ENCODE data around the gene CELA3B. TPM values are rescaled to one million over a fixed set of nuclear protein-coding genes. Genes with fewer than 3 reads are reported as not detected.
"Not testable (repeated sequence)": the region's sequence is repeated elsewhere in the genome, so short reads cannot be mapped to it uniquely, and the experiment has no call there.

The CELA3B gene
- total and polyA plus RNA-seq, 4 donors, result 0.50 TPM; not detected in 3

- H3K27me3 ChIP-seq (ENCODE audit: control insufficient read depth, insufficient read depth, low read length); H3K36me3 ChIP-seq (ENCODE audit: control insufficient read depth, insufficient read depth, low read length); H3K4me1 ChIP-seq (ENCODE audit: control insufficient read depth, insufficient read depth, low read length); DNase-seq (ENCODE audit: low read depth in 4 of 6, low spot score in 6 of 6); H3K4me3 ChIP-seq (ENCODE audit: low read depth, low read length); H3K9me3 ChIP-seq (ENCODE audit: control insufficient read depth, insufficient read depth, low read length); H3K27ac ChIP-seq (ENCODE audit: low read depth, low read length): not testable (repeated sequence)
- WGBS (ENCODE audit: insufficient coverage), result no CpG with 5 or more reads among the region's 8 CpGs
These were observed 2.9 kb upstream of the CELA3B start for GRCh38 chr1:21973948-21974347.

DNA sequence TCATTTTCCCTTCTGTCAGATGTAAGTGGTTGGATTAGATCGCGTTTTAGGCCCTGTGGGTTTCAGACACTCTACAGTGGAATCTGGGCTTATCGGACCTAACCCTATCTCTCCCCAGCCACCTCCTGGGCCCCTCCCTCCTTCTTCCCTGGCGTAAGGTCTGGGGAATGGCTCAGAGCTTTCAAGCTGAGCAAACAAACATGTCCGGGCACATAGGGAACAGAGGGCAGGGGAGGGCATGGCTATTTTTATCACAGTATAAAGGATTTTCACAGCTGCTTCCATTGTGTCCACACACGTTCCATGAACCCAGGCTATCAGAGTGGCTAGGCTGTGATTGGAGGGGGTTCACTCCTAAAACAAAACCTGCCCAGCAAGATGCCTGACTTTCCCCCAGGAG is 2.1 kb upstream of the CELA3B start:
- H3K4me3 ChIP-seq (ENCODE audit: low read depth, low read length); DNase-seq (ENCODE audit: low read depth in 4 of 6, low spot score in 6 of 6); H3K36me3 ChIP-seq (ENCODE audit: control insufficient read depth, insufficient read depth, low read length); H3K27ac ChIP-seq (ENCODE audit: low read depth, low read length); H3K4me1 ChIP-seq (ENCODE audit: control insufficient read depth, insufficient read depth, low read length); H3K27me3 ChIP-seq (ENCODE audit: control insufficient read depth, insufficient read depth, low read length); H3K9me3 ChIP-seq (ENCODE audit: control insufficient read depth, insufficient read depth, low read length): not testable (repeated sequence)
- WGBS (ENCODE audit: insufficient coverage), result no CpG with 5 or more reads among the region's 6 CpGs

DNA sequence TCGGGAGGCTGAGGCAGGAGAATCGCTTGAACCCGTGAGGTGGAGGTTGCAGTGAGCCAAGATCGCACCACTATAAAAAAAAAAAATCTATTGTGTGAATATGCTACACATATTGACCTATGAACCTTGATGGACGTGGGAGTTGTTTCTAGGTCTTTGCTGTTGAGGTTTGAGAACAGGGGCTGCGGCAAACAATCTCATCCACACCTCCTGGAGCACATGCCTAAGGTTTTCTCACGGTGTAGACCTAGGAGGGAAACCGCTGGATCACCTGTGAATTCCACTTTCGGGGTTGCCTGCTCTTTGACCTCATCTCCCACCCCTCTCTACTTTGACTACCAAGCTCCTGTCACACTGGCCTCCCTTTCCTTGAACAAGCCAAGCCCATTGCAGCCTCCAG is 1.5 kb upstream of the CELA3B start:
- DNase-seq (ENCODE audit: low read depth in 4 of 6, low spot score in 6 of 6); H3K4me3 ChIP-seq (ENCODE audit: low read depth, low read length); H3K4me1 ChIP-seq (ENCODE audit: control insufficient read depth, insufficient read depth, low read length); H3K27ac ChIP-seq (ENCODE audit: low read depth, low read length); H3K36me3 ChIP-seq (ENCODE audit: control insufficient read depth, insufficient read depth, low read length); H3K27me3 ChIP-seq (ENCODE audit: control insufficient read depth, insufficient read depth, low read length); H3K9me3 ChIP-seq (ENCODE audit: control insufficient read depth, insufficient read depth, low read length): not testable (repeated sequence)
- WGBS (ENCODE audit: insufficient coverage), result 93% methylated on average over 3 of the region's 9 CpGs

GRCh38 chr1:21978209-21978608 is 1.4 kb downstream of the CELA3B start:
- not testable (repeated sequence) for H3K27ac ChIP-seq (ENCODE audit: low read depth, low read length); H3K27me3 ChIP-seq (ENCODE audit: control insufficient read depth, insufficient read depth, low read length)
- 83% methylated on average over 11 of the region's 11 CpGs for WGBS (ENCODE audit: insufficient coverage)

DNA sequence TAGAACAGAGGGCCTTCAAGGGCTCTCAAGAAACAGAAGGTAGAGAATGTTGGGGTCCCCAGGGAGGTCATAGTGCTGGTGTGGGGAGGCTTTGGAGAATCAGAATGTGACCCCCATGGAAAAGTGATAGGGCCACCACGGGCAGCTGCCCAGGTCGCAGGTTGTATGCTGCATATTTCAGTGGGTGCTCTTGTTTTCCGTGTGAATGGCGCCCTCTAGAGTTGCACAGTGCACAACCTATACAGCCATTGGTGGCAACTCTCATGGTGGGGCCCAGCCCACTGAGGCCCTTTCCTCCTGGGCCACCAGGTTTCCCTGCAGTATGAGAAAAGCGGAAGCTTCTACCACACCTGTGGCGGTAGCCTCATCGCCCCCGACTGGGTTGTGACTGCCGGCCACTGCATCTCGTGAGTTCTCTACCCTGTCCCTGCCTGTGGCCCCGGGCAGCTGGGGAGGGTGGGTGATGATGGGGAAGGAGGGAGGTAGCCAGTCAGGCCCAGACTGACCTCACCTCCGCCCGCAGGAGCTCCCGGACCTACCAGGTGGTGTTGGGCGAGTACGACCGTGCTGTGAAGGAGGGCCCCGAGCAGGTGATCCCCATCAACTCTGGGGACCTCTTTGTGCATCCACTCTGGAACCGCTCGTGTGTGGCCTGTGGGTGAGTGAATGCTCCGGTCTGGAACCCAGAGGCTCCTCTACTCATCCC is 3.8 kb downstream of the CELA3B start:
- 86% methylated on average over 13 of the region's 21 CpGs for WGBS (ENCODE audit: insufficient coverage)
- not testable (repeated sequence) for H3K4me3 ChIP-seq (ENCODE audit: low read depth, low read length); H3K9me3 ChIP-seq (ENCODE audit: control insufficient read depth, insufficient read depth, low read length); H3K27me3 ChIP-seq (ENCODE audit: control insufficient read depth, insufficient read depth, low read length); H3K36me3 ChIP-seq (ENCODE audit: control insufficient read depth, insufficient read depth, low read length); DNase-seq (ENCODE audit: low read depth in 4 of 6, low spot score in 6 of 6); H3K4me1 ChIP-seq (ENCODE audit: control insufficient read depth, insufficient read depth, low read length); H3K27ac ChIP-seq (ENCODE audit: low read depth, low read length)

More at GRCh38 chr1:21978209-21978608, 1.4 kb downstream of the CELA3B start:
- H3K4me3 ChIP-seq (ENCODE audit: low read depth, low read length); H3K9me3 ChIP-seq (ENCODE audit: control insufficient read depth, insufficient read depth, low read length); DNase-seq (ENCODE audit: low read depth in 4 of 6, low spot score in 6 of 6); H3K4me1 ChIP-seq (ENCODE audit: control insufficient read depth, insufficient read depth, low read length); H3K36me3 ChIP-seq (ENCODE audit: control insufficient read depth, insufficient read depth, low read length): not testable (repeated sequence)

DNA sequence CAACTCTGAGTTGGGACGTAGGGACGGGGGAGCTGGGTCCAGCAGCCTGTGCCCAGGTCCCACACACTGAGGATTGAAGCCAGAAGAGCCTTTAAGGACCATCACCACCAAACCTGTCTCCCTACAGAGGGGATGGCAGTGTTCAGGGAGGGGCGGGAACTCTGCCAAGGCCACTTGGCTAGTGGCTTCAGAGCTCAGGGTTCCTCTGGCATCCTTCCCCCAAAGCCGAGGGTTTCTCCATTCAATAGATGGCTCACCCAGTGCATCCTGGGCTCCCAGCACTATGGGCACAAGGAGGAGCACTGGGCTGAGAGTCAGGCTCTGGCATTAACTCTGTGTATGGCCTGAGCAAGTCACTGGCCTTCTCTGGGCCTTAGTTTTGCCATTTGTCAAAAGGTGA is 4.4 kb downstream of the CELA3B start:
- not testable (repeated sequence) for H3K27ac ChIP-seq (ENCODE audit: low read depth, low read length); H3K9me3 ChIP-seq (ENCODE audit: control insufficient read depth, insufficient read depth, low read length); H3K27me3 ChIP-seq (ENCODE audit: control insufficient read depth, insufficient read depth, low read length); H3K4me1 ChIP-seq (ENCODE audit: control insufficient read depth, insufficient read depth, low read length); DNase-seq (ENCODE audit: low read depth in 4 of 6, low spot score in 6 of 6); H3K36me3 ChIP-seq (ENCODE audit: control insufficient read depth, insufficient read depth, low read length); H3K4me3 ChIP-seq (ENCODE audit: low read depth, low read length)
- 63% methylated on average over 1 of the region's 4 CpGs for WGBS (ENCODE audit: insufficient coverage)

GRCh38 chr1:21982122-21982521 is 5.3 kb downstream of the CELA3B start:
- not testable (repeated sequence) for H3K9me3 ChIP-seq (ENCODE audit: control insufficient read depth, insufficient read depth, low read length); H3K4me3 ChIP-seq (ENCODE audit: low read depth, low read length); DNase-seq (ENCODE audit: low read depth in 4 of 6, low spot score in 6 of 6); H3K36me3 ChIP-seq (ENCODE audit: control insufficient read depth, insufficient read depth, low read length); H3K4me1 ChIP-seq (ENCODE audit: control insufficient read depth, insufficient read depth, low read length); H3K27ac ChIP-seq (ENCODE audit: low read depth, low read length); H3K27me3 ChIP-seq (ENCODE audit: control insufficient read depth, insufficient read depth, low read length)
- 91% methylated on average over 4 of the region's 6 CpGs for WGBS (ENCODE audit: insufficient coverage)

- WGBS (ENCODE audit: insufficient coverage), result no CpG with 5 or more reads among the region's 15 CpGs
- not testable (repeated sequence) for DNase-seq (ENCODE audit: low read depth in 4 of 6, low spot score in 6 of 6); H3K4me3 ChIP-seq (ENCODE audit: low read depth, low read length); H3K9me3 ChIP-seq (ENCODE audit: control insufficient read depth, insufficient read depth, low read length); H3K4me1 ChIP-seq (ENCODE audit: control insufficient read depth, insufficient read depth, low read length); H3K27me3 ChIP-seq (ENCODE audit: control insufficient read depth, insufficient read depth, low read length); H3K36me3 ChIP-seq (ENCODE audit: control insufficient read depth, insufficient read depth, low read length); H3K27ac ChIP-seq (ENCODE audit: low read depth, low read length)
These were observed 6.7 kb downstream of the CELA3B start for GRCh38 chr1:21983539-21983938.

- not testable (repeated sequence) for H3K4me1 ChIP-seq (ENCODE audit: control insufficient read depth, insufficient read depth, low read length); H3K4me3 ChIP-seq (ENCODE audit: low read depth, low read length); H3K9me3 ChIP-seq (ENCODE audit: control insufficient read depth, insufficient read depth, low read length); H3K27ac ChIP-seq (ENCODE audit: low read depth, low read length); DNase-seq (ENCODE audit: low read depth in 4 of 6, low spot score in 6 of 6); H3K27me3 ChIP-seq (ENCODE audit: control insufficient read depth, insufficient read depth, low read length); H3K36me3 ChIP-seq (ENCODE audit: control insufficient read depth, insufficient read depth, low read length)
- WGBS (ENCODE audit: insufficient coverage), result no CpG with 5 or more reads among the region's 5 CpGs
These were observed 9.1 kb downstream of the CELA3B start for GRCh38 chr1:21985893-21986292.

GRCh38 chr1:21986386-21986785 is 9.6 kb downstream of the CELA3B start:
- not testable (repeated sequence) for DNase-seq (ENCODE audit: low read depth in 4 of 6, low spot score in 6 of 6); H3K4me1 ChIP-seq (ENCODE audit: control insufficient read depth, insufficient read depth, low read length); H3K27me3 ChIP-seq (ENCODE audit: control insufficient read depth, insufficient read depth, low read length); H3K4me3 ChIP-seq (ENCODE audit: low read depth, low read length); H3K36me3 ChIP-seq (ENCODE audit: control insufficient read depth, insufficient read depth, low read length); H3K27ac ChIP-seq (ENCODE audit: low read depth, low read length); H3K9me3 ChIP-seq (ENCODE audit: control insufficient read depth, insufficient read depth, low read length)
- whole genome bisulfite sequencing (ENCODE audit: insufficient coverage), result 100% methylated on average over 2 of the region's 12 CpGs

Measured in spinal cord (tissue), 10 donors.